HG02870 (cell line): Measurements from ENCODE around the gene FAM221B.

ENCODE experiments used
- ATAC-seq: cut with Tn5 transposase; IDR thresholded peaks from one replicate; pipeline ENCODE4 v1.9.1; 2021; ENCODE audit warnings: mild to moderate bottlenecking, moderate library complexity; ENCODE audit not compliant: unreplicated experiment

Gene FAM221B

DNA sequence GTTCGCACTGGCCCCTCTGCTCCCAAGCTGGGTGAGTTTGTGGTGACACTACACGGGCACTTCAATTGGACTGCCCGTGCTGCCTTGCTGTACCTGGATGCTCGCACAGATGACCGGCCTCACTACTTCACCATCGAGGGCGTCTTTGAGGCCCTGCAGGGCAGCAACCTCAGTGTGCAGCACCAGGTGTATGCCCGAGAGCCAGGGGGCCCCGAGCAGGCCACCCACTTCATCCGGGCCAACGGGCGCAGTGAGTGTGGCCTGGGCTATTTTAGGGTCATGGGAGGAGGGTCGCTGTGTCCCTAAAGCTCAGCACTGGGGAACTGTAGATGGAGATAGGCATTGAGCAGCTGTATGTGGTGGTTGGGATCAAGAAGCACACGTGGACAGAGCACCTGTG, 35.7 kb downstream of the FAM221B start:
- ATAC-seq = no peak

GRCh38 chr9:35792024-35792813, 36.3 kb downstream of the FAM221B start:
- no peak for ATAC-seq

DNA sequence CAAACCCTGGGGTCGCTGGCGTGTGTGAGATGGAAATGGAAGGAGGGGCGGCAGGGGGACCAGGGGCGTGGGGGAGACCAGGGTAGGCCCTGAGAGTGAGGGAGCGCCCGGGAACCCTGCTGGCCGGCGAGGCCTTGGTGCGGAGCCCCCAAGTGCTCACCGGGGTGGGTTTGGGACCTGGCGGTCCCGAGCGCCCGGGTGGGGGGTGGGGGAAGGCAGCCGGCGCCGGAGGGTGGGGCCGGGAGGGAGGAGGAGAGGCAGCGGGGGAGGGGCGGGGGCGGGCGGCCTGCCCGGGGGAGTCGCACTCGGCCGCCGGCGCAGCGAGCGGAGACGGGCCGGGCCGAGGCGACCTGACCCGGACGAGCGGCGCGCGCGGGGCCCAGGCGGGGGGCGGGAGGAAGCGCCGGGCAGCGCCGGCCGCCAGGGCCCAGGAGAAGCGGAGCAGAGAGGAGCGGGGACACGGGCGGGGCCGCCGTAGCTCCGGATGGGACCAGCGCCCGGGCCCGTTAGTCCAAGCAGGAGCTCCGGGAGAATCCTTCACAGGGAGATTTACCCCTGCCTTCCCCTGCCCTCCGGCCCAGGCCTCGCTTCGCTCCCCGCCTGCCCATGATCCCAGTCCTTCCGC, 37.1 kb downstream of the FAM221B start, which contains the start of gene NPR2:
NPR2 (plus strand) TSS at position 295 of the 625 bp plus-strand sequence. CDS start 818 bp downstream, outside the sequence.
- no peak for ATAC-seq

GRCh38 chr9:35790385-35791296, 37.9 kb downstream of the FAM221B start:
- ATAC-seq = no peak

DNA sequence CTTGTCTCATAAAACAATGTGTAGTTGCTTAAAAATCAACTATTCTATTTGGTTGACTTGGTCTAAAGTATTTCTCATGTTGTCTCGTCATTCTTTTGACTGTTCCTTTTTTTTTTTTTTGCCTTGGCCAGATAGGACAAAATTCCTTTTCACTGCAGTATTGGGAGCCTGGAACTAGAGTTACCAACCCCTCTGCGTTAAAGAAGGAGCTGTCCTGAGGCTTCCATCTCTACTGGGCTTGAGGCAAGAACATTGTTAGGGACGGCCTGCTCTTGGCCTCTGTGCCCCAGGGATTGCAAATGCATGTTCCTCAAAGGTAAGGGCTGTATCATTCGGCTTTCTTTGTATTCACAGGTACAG, 38.5 kb downstream of the FAM221B start:
- ATAC-seq = no peak

- no peak for ATAC-seq
Measured at GRCh38 chr9:35789541-35789940, 39.0 kb downstream of the FAM221B start.

GRCh38 chr9:35783418-35783817, 45.1 kb downstream of the FAM221B start:
- no peak for ATAC-seq

GRCh38 chr9:35781066-35781465, 47.5 kb downstream of the FAM221B start:
- no peak for ATAC-seq

DNA sequence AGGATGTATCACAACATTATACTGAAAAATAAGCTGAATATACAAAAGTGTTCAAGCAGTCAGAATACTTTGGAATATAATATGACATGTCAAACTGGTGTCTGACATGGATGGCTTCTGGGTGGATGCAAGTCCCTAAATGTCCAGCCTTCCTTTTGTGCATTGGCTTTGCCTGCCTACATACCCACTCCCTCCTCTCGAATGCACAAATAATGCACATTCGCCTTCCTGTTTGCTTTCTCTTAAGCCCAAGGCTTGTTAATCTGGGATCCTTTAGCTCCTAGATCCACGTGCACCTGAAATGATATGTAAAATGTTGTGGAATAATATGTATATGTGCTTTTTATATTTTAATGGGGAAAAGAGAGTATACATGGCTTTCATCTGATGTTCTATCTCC, 50.0 kb downstream of the FAM221B start:
- no peak for ATAC-seq

DNA sequence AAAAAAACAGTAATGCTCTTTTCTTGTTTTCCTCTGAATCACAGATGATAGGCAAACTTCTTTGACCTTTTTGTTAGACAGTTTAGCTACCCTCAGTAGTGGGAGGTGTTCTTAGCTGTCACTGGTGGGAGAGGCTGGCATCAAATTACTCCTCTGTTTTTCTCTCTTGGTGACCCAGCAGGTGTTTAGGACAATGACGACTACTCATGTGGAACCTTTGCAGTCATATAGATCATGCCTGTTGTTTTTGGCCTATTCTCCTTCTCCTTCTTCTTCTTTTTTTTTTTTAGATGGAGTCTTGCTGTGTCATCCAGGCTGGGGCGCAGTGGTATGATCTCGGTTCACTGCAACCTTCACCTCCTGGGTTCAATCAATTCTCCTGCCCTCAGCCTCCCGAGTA, 52.5 kb downstream of the FAM221B start:
- no peak for ATAC-seq

GRCh38 chr9:35774907-35775635, 53.5 kb downstream of the FAM221B start:
- no peak for ATAC-seq

GRCh38 chr9:35771943-35772342, 56.6 kb downstream of the FAM221B start:
- no peak for ATAC-seq

GRCh38 chr9:35771534-35771933, 57.0 kb downstream of the FAM221B start:
- ATAC-seq = no peak

DNA sequence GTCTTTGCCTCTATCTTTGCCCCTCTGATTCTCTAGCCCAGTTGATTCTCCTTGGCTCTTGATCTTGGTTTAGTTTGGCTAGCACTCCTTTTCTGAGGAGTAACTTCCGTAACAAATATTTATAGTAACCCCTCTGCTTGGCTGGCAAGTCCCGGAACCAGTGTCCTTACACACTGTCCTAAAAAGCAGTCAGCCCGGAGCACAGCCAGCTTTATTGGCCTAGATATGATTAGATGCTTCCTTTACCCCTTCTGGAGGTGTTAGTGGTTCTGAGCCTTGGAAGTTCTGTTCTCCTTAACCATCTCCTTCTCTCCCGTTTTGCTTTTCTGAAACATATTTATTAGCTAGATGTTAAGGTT, 57.5 kb downstream of the FAM221B start:
- no peak for ATAC-seq

DNA sequence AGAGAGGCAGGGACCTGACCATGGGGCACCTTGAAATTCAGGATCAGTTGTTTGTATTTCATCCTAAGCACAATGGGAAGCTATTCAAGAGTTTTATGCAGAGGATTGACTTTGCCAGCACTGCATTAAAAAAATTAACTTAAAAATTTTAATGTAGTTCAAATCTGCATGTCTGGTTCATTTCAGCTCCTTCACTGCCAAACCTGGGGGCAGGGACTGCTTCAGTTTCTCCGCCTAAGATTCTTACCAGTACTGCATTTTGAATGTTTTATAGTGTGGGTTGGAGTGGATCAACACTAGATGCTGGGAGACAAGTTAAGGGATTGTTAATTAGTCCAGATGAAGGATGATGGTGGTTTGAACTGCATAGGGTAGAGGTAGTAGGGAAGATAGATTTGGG, 58.8 kb downstream of the FAM221B start:
- ATAC-seq = no peak

- no peak for ATAC-seq
Measured at GRCh38 chr9:35767458-35767857, 61.1 kb downstream of the FAM221B start.

DNA sequence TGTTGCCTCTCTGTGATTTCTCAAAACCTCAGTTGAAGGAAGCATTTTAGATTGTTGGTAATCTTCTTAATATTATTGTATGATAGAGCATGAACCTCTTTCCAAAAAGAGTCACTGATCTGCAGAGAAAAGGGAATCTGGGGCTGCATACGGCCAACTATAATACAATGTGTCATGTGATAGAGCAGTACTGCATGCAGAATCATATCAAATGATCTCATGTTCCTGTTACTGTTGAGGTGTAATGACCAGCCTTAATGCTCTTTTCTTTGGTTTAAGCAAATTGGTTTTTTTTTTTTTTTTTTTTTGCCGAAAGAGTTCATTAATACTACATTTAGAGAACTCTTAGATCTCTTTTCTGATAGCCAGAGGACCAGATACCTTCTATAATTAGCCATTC, 61.5 kb downstream of the FAM221B start:
- ATAC-seq = no peak
